Colonic mucosa (tissue), 4 donors: ENCODE results near the gene BRSK1. TPM values are rescaled to one million over a fixed set of nuclear protein-coding genes. Genes with fewer than 3 reads are reported as not detected.

ENCODE experiments used
- DNase-seq: peaks from one replicate; pipeline ENCODE4 v3.0.0-alpha.2; 2020
- H3K27ac ChIP-seq: fragments of 200-600 bp; one replicate; pipeline ENCODE4 v1.8.0; 2021
- H3K27me3 ChIP-seq: fragments of 200-600 bp; one replicate; pipeline ENCODE4 v1.8.0; 2021
- H3K36me3 ChIP-seq: fragments of 200-600 bp; one replicate; pipeline ENCODE4 v1.8.0; 2021
- H3K4me1 ChIP-seq: fragments of 200-600 bp; one replicate; pipeline ENCODE4 v1.8.0; 2021; ENCODE audit warnings: mild to moderate bottlenecking
- H3K4me3 ChIP-seq: fragments of 200-600 bp; one replicate; pipeline ENCODE4 v1.8.0; 2021
- H3K9ac ChIP-seq, 2 donors: one replicate each; pipeline ENCODE4 v1.7.0; 2013; ENCODE audit warnings: control low read depth in 2 of 2, low read depth in 2 of 2, low read length in 2 of 2
- H3K9me3 ChIP-seq: fragments of 200-600 bp; one replicate; pipeline ENCODE4 v1.8.0; 2021
- CTCF ChIP-seq: fragments of 200-600 bp; IDR thresholded peaks from one replicate; pipeline ENCODE4 v1.8.0; 2022; ENCODE audit warnings: antibody characterized with exemption, mild to moderate bottlenecking
- intact Hi-C: fragments of 100-400 bp; cut with DNase I; formaldehyde crosslinking; loops from one replicate; pipeline ENCODE4 v1.14.1; 2022
- total RNA-seq, 2 donors: library from RNA; stranded (reverse); fragmentation: NEBNext Ultra II Directional in 1 of 2; extraction: Animal tissue kit (Norgen Biotek cat#: 25700) in 1 of 2; gene quantifications; one replicate each; pipeline ENCODE4 v1.2.1, GENCODE V29; 2021
- donor health status: healthy.
- donor health status: DM: no; HTN: no; CAD: no.
- donor health status: DM: no; HTN: no; CAD: no.

Gene BRSK1
- total RNA-seq, 2 donors from 2014 or later, result 0.59 to 2.3 TPM

- H3K4me1 ChIP-seq, result no peaks in the 10 kb centered on the region
- H3K36me3 ChIP-seq, result peaks cover 4% of the 10 kb centered on the region
- no peak overlapping the region for H3K9ac ChIP-seq
- no peak for DNase-seq
- no peak overlapping the region for H3K27ac ChIP-seq
- H3K9me3 ChIP-seq, result no peaks in the 10 kb centered on the region
- intact Hi-C loops, result no loop called here
- no peak for TF ChIP-seq CTCF
- H3K27me3 ChIP-seq, result peaks cover 3% of the 10 kb centered on the region
- no peak overlapping the region for H3K4me3 ChIP-seq
Observed at GRCh38 chr19:55346725-55347441, 63.1 kb downstream of the BRSK1 start.

GRCh38 chr19:55347442-55348009 lies 63.7 kb downstream of the BRSK1 start:
- Histone ChIP-seq H3K9me3 (no peaks in the 10 kb centered on the region), H3K36me3 (no peaks in the 10 kb centered on the region), H3K4me3 (no peak overlapping the region), H3K27ac (no peak overlapping the region), H3K27me3 (peaks cover 7% of the 10 kb centered on the region), H3K4me1 (no peaks in the 10 kb centered on the region), H3K9ac (no peak overlapping the region)
- TF ChIP-seq CTCF, result no peak
- DNase-seq, result no peak
- intact Hi-C loops, result no loop called here

GRCh38 chr19:55348317-55349034 lies 64.7 kb downstream of the BRSK1 start:
- Histone ChIP-seq H3K4me3 (no peak overlapping the region), H3K27me3 (peaks cover 9% of the 10 kb centered on the region), H3K27ac (no peak overlapping the region), H3K4me1 (no peaks in the 10 kb centered on the region), H3K36me3 (no peaks in the 10 kb centered on the region), H3K9me3 (no peaks in the 10 kb centered on the region), H3K9ac (no peak overlapping the region)
- no peak for DNase-seq
- intact Hi-C loops, result no loop called here
- TF ChIP-seq CTCF, result no peak

- no peaks in the 10 kb centered on the region for H3K36me3 ChIP-seq
- peak overlapping the region in 1 of 2 donors; percentile 53 for H3K9ac ChIP-seq
- H3K4me1 ChIP-seq, result peaks cover 5% of the 10 kb centered on the region
- no peak overlapping the region for H3K27ac ChIP-seq
- DNase-seq, result peak; percentile 36
- intact Hi-C loops, result no loop called here
- H3K27me3 ChIP-seq, result peaks cover 18% of the 10 kb centered on the region
- no peak overlapping the region for H3K4me3 ChIP-seq
- H3K9me3 ChIP-seq, result no peaks in the 10 kb centered on the region
- no peak for TF ChIP-seq CTCF
Observed at GRCh38 chr19:55350620-55351315, 67.0 kb downstream of the BRSK1 start.

- H3K4me3 ChIP-seq, result no peak overlapping the region
- H3K4me1 ChIP-seq, result peaks cover 5% of the 10 kb centered on the region
- no peak overlapping the region for H3K9ac ChIP-seq
- H3K36me3 ChIP-seq, result no peaks in the 10 kb centered on the region
- H3K9me3 ChIP-seq, result no peaks in the 10 kb centered on the region
- H3K27me3 ChIP-seq, result peaks cover 18% of the 10 kb centered on the region
- no peak for TF ChIP-seq CTCF
- H3K27ac ChIP-seq, result no peak overlapping the region
- no peak for DNase-seq
- intact Hi-C loops, result no loop called here
Observed at GRCh38 chr19:55352040-55352439, 68.2 kb downstream of the BRSK1 start.
